OCI-LY3 (cell line): ENCODE results near the gene MGMT.

ENCODE experiments used
- CTCF ChIP-seq: fragments of 200-600, 300-600 bp; sonication (generic); IDR thresholded peaks from 2 replicates; pipeline ENCODE4 v1.5.1; 2014; ENCODE audit warnings: antibody characterized with exemption, low read length, low read depth
- EZH2phosphoT487 ChIP-seq: fragments of 200-600 bp; shearing (Covaris generic); IDR thresholded peaks from 2 replicates; pipeline ENCODE4 v1.6.1; 2018; ENCODE audit warnings: antibody characterized with exemption, mixed run types, low read depth

GRCh38 chr10:129694691-129695243, 227.7 kb downstream of the MGMT start:
- no peak for TF ChIP-seq CTCF
- no peak for TF ChIP-seq EZH2phosphoT487
